CD14-positive monocyte (primary cell): ENCODE measurements around the gene IGFBP1. TPM values are rescaled to one million over a fixed set of nuclear protein-coding genes. Genes with fewer than 3 reads are reported as not detected.
A peak's percentile ranks its signal among the peaks of the same experiment; 100 is the strongest.

Experiments used
- DNase-seq, 3 donors: peaks; one replicate each; pipeline ENCODE4 v3.0.0-alpha.2; 2011 to 2022
- H2AFZ ChIP-seq: 2 replicates; pipeline ENCODE4 v1.6.0; 2012; ENCODE audit warnings: mild to moderate bottlenecking, low read depth, low read length, inconsistent platforms; ENCODE audit not compliant: insufficient read depth, poor library complexity, severe bottlenecking
- H3K27ac ChIP-seq, 2 donors: 1 replicate in 1 of 2; 2 replicates in 1 of 2; pipeline ENCODE4 v1.5.1; 2012 to 2013; ENCODE audit warnings: low read length in 2 of 2, control low read depth in 1 of 2, inconsistent platforms in 1 of 2, low read depth in 1 of 2, mild to moderate bottlenecking in 1 of 2
- H3K27me3 ChIP-seq, 2 donors: one replicate each; pipeline versions ENCODE4 v1.6.0 to v1.6.1; 2011 to 2013; ENCODE audit warnings: low read length in 2 of 2; ENCODE audit not compliant: control insufficient read depth in 2 of 2, insufficient read depth in 2 of 2
- H3K36me3 ChIP-seq, 2 donors: replicated peaks in 1 of 2; 1 replicate in 1 of 2; 2 replicates in 1 of 2; pipeline versions ENCODE4 v1.5.1 to v1.6.1; 2012 to 2013; ENCODE audit warnings: low read length in 2 of 2, control low read depth in 1 of 2, inconsistent platforms in 1 of 2, mild to moderate bottlenecking in 1 of 2; ENCODE audit not compliant: insufficient read depth in 2 of 2, control insufficient read depth in 1 of 2
- H3K4me1 ChIP-seq, 2 donors: 1 replicate in 1 of 2; 2 replicates in 1 of 2; pipeline versions ENCODE4 v1.5.1 to v1.6.1; 2012 to 2013; ENCODE audit warnings: low read length in 2 of 2, control low read depth in 1 of 2, inconsistent platforms in 1 of 2, mild to moderate bottlenecking in 1 of 2, moderate library complexity in 1 of 2; ENCODE audit not compliant: insufficient read depth in 2 of 2, control insufficient read depth in 1 of 2
- H3K4me2 ChIP-seq: replicated peaks from 2 replicates; pipeline ENCODE3; 2012; ENCODE audit warnings: low read length, moderate library complexity, mild to moderate bottlenecking; ENCODE audit not compliant: poor library complexity, severe bottlenecking; ENCODE audit errors: extremely low read depth
- H3K4me3 ChIP-seq, 3 experiments: fragments of 200-600 bp in 1 of 3; sonication (generic) in 1 of 3; replicated peaks in 1 of 3; 1 replicate in 2 of 3; 2 replicates in 1 of 3; pipeline ENCODE4 v1.5.1; 2011 to 2013; ENCODE audit warnings: low read length in 3 of 3, mild to moderate bottlenecking in 3 of 3, control low read depth in 2 of 3, low read depth in 2 of 3, inconsistent platforms in 1 of 3, moderate library complexity in 1 of 3
- H3K79me2 ChIP-seq: 2 replicates; pipeline ENCODE4 v1.6.0; 2012; ENCODE audit warnings: mild to moderate bottlenecking, control low read depth, inconsistent platforms, low read length, moderate library complexity; ENCODE audit not compliant: insufficient read depth
- H3K9ac ChIP-seq: 2 replicates; pipeline ENCODE4 v1.6.0; 2017; ENCODE audit warnings: low read length, mild to moderate bottlenecking; ENCODE audit not compliant: insufficient read depth, poor library complexity, severe bottlenecking
- H3K9me3 ChIP-seq, 2 donors: replicated peaks in 1 of 2; 1 replicate in 1 of 2; 2 replicates in 1 of 2; pipeline versions ENCODE4 v1.5.1 to v1.6.1; 2012 to 2013; ENCODE audit warnings: low read length in 2 of 2, control low read depth in 1 of 2; ENCODE audit not compliant: control insufficient read depth in 1 of 2, insufficient read depth in 1 of 2
- H4K20me1 ChIP-seq: 2 replicates; pipeline ENCODE4 v1.6.0; 2012; ENCODE audit warnings: mild to moderate bottlenecking, low read length, control low read depth, moderate library complexity; ENCODE audit not compliant: insufficient read depth
- H3K27ac Mint-ChIP-seq, 7 donors: one replicate each; pipeline ENCODE4 v1.8.0; 2020; ENCODE audit warnings: mild to moderate bottlenecking in 7 of 7, mixed read lengths in 7 of 7, moderate library complexity in 6 of 7, inconsistent platforms in 2 of 7
- H3K27me3 Mint-ChIP-seq, 3 donors: one replicate each; pipeline ENCODE4 v1.8.0; 2021 to 2022; ENCODE audit warnings: low read depth in 3 of 3, mild to moderate bottlenecking in 3 of 3, mixed read lengths in 3 of 3, moderate library complexity in 3 of 3, inconsistent platforms in 1 of 3
- H3K36me3 Mint-ChIP-seq, 2 donors: one replicate each; pipeline ENCODE4 v1.8.0; 2020; ENCODE audit warnings: mixed read lengths in 2 of 2, inconsistent platforms in 1 of 2, mild to moderate bottlenecking in 1 of 2
- H3K4me1 Mint-ChIP-seq: one replicate; pipeline ENCODE4 v1.8.0; 2020; ENCODE audit warnings: mild to moderate bottlenecking, mixed read lengths
- H3K4me3 Mint-ChIP-seq, 2 donors: one replicate each; pipeline ENCODE4 v1.8.0; 2020; ENCODE audit warnings: mild to moderate bottlenecking in 2 of 2, mixed read lengths in 2 of 2, moderate library complexity in 1 of 2
- H3K9me3 Mint-ChIP-seq, 7 donors: one replicate each; pipeline ENCODE4 v1.8.0; 2020 to 2022; ENCODE audit warnings: mixed read lengths in 7 of 7, mild to moderate bottlenecking in 6 of 7, moderate library complexity in 6 of 7, inconsistent platforms in 2 of 7
- WGBS: methylation state at CpG from one replicate; pipeline ENCODE4 v1.1.5; 2013; ENCODE audit warnings: missing lambda C conversion rate; ENCODE audit not compliant: insufficient coverage; 5-methylcytosine and 5-hydroxymethylcytosine counted together
- intact Hi-C, 2 donors: fragments of 100-400 bp; cut with micrococcal nuclease; formaldehyde crosslinking; loops; one replicate each; pipeline versions ENCODE4 v1.15.0 to v1.15.1; 2023
- polyA plus RNA-seq, 3 donors: library from polyadenylated mRNA; depleted of rRNA in 1 of 3; unstranded in 2 of 3; stranded (reverse) in 1 of 3; fragments of 300-500 nt in 2 of 3; fragments of >200 nt in 1 of 3; fragmentation: Illumina TruSeq in 2 of 3; gene quantifications; 1 replicate in 2 of 3; 2 replicates in 1 of 3; pipeline ENCODE4 v1.2.3, GENCODE V29; 2012 to 2021
- TF ChIP-seq, protein P1 (sequence below): fragments of 200-600 bp; IDR thresholded peaks from one replicate; pipeline ENCODE4 v1.8.0; 2022; ENCODE audit warnings: antibody characterized with exemption, mild to moderate bottlenecking

Gene IGFBP1
- polyA plus RNA-seq, 3 donors: not detected

DNA sequence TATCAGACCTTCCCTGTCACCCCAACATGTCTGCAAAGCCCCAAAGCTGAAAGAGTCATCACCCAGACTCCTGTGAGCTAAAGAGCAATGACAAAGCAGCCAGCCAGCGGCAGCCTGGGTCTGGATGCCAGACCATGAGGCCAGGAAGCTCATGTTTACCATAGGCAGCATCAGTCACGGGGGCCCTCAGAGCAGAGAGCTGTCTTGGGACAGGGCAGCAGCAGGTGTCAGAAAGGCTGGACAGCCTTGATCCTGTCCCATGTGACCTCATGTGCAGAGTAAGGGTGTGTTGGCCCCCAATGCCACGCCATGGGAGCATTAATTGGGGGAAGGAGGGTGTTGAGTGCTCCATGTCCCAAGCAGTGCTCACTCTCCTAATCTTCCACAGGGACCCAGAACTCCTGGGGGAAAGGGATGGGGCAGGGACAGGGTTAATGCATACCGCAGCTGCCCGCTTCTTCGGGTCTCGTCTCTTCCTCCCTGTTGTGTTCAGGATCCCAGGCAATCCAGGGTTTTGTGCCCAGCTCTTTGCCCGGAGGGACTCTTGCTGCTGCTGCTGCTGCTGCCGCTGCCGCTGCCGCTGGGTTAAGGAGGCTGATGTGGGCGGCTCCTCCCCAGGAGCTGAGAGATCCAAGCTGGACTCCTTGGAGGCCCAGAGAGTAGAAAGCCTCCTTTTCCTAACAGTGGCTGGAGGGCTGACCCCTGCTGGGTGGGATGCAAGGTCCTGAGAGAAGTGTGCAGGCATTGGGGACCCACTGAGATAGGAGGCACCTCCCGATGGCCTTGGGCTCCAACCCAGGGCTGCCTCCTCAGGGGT lies 22.5 kb upstream of the IGFBP1 start:
- Histone ChIP-seq H3K27ac (no peak overlapping the region), H3K9ac (no peak overlapping the region), H3K36me3 (no peaks in the 10 kb centered on the region), H3K27me3 (no peaks in the 10 kb centered on the region), H4K20me1 (no peaks in the 10 kb centered on the region), H3K4me2 (no peak overlapping the region), H3K79me2 (no peaks in the 10 kb centered on the region), H3K4me1 (no peaks in the 10 kb centered on the region), H3K9me3 (no peaks in the 10 kb centered on the region), H2AFZ (no peak overlapping the region), H3K4me3 (no peak overlapping the region)
- H3K27ac Mint-ChIP-seq: peak overlapping the region in 1 of 7 donors; percentile 13
- no peaks in the 10 kb centered on the region for H3K36me3 Mint-ChIP-seq
- DNase-seq: no peak
- H3K27me3 Mint-ChIP-seq: peaks cover 0 to 10% (median 2%) of the 10 kb centered on the region in 3 donors
- peak overlapping the region in 1 of 2 donors; percentile 32 for H3K4me3 Mint-ChIP-seq
- 73% methylated on average over 6 of the region's 13 CpGs for WGBS
- H3K4me1 Mint-ChIP-seq: no peaks in the 10 kb centered on the region
- peaks cover 0 to 3% (median 0%) of the 10 kb centered on the region in 7 donors for H3K9me3 Mint-ChIP-seq
- intact Hi-C loops: no loop called here
- TF ChIP-seq, protein P1, sequence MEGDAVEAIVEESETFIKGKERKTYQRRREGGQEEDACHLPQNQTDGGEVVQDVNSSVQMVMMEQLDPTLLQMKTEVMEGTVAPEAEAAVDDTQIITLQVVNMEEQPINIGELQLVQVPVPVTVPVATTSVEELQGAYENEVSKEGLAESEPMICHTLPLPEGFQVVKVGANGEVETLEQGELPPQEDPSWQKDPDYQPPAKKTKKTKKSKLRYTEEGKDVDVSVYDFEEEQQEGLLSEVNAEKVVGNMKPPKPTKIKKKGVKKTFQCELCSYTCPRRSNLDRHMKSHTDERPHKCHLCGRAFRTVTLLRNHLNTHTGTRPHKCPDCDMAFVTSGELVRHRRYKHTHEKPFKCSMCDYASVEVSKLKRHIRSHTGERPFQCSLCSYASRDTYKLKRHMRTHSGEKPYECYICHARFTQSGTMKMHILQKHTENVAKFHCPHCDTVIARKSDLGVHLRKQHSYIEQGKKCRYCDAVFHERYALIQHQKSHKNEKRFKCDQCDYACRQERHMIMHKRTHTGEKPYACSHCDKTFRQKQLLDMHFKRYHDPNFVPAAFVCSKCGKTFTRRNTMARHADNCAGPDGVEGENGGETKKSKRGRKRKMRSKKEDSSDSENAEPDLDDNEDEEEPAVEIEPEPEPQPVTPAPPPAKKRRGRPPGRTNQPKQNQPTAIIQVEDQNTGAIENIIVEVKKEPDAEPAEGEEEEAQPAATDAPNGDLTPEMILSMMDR: no peak

DNA sequence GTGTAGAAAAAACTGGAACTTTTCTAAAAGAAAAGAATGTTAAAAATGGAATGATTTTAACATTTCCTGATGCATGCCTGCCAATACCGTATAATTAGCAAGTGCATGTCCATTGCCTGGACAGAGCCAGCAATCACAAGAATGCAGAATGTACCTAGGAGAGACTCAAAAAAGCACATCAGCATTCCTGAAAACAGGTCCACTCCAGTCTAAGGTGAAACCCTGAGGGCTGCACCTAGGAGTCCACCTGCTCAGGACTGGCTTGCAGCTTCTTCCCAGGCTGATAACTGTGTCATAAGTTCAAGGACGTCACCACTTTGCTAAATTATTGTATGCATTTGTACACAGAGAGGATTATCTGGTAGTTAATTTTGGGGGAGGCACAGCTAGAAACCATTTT lies 20.8 kb upstream of the IGFBP1 start:
- no peaks in the 10 kb centered on the region for H4K20me1 ChIP-seq
- H3K36me3 ChIP-seq: no peaks in the 10 kb centered on the region
- no peak overlapping the region for H2AFZ ChIP-seq
- Mint-ChIP-seq H3K4me3 (no peak overlapping the region), H3K27me3 (peaks cover 2 to 10% (median 6%) of the 10 kb centered on the region in 3 donors), H3K9me3 (peaks cover 0 to 3% (median 0%) of the 10 kb centered on the region in 7 donors), H3K36me3 (no peaks in the 10 kb centered on the region), H3K27ac (no peak overlapping the region), H3K4me1 (no peaks in the 10 kb centered on the region)
- 82% methylated on average over 2 of the region's 2 CpGs for WGBS
- no peaks in the 10 kb centered on the region for H3K79me2 ChIP-seq
- TF ChIP-seq, protein P1: no peak
- no peak overlapping the region for H3K4me2 ChIP-seq
- no peaks in the 10 kb centered on the region for H3K4me1 ChIP-seq
- no peak for DNase-seq
- H3K27ac ChIP-seq: no peak overlapping the region
- no peak overlapping the region for H3K4me3 ChIP-seq
- H3K9me3 ChIP-seq: no peaks in the 10 kb centered on the region
- H3K9ac ChIP-seq: no peak overlapping the region
- H3K27me3 ChIP-seq: no peaks in the 10 kb centered on the region
- intact Hi-C loops: no loop called here
